ENCODE data around the gene PPP3CA. TPM values are rescaled to one million over a fixed set of nuclear protein-coding genes. Genes with fewer than 3 reads are reported as not detected.

The PPP3CA gene
- total RNA-seq, 1 experiment from 2014 or later: 129 TPM

- no peak for TF ChIP-seq EZH2 (IDR thresholded peaks at IDR 0.05; ENCODE audit: borderline replicate concordance, low read depth, low read length, poor library complexity, severe bottlenecking)
- no peak for TF ChIP-seq CTCF (conservative IDR thresholded peaks at IDR 0.05; ENCODE audit: low read depth, low read length)
- POLR2A ChIA-PET (ENCODE audit: low non-redundant PET): no interaction called here
Observed at GRCh38 chr4:101114936-101115372, 232.4 kb downstream of the PPP3CA start.

GRCh38 chr4:101104312-101105052 is 242.8 kb downstream of the PPP3CA start:
- intact Hi-C loops (cut with micrococcal nuclease; ENCODE audit: unreplicated experiment): no loop called here
- Histone ChIP-seq H3K4me1 (ENCODE audit: insufficient read depth, low read length, poor library complexity, severe bottlenecking) (peaks cover 54% of the 10 kb centered on the region), H3K27ac (ENCODE audit: low read depth, low read length, poor library complexity, severe bottlenecking) (peak overlapping the region; percentile 3), H3K36me3 (ENCODE audit: insufficient read depth, low read length, poor library complexity, severe bottlenecking) (peaks cover 3% of the 10 kb centered on the region), H3K27me3 (replicated peaks; ENCODE audit: insufficient read depth, low read depth, low read length, poor library complexity) (no peaks in the 10 kb centered on the region), H3K9me3 (ENCODE audit: low read depth, low read length, poor library complexity, severe bottlenecking) (no peaks in the 10 kb centered on the region), H3K4me3 (ENCODE audit: low read depth, low read length, poor library complexity, severe bottlenecking) (no peak overlapping the region)
- BruUV-seq (replicated peaks): no TSS peak
- CTCF ChIA-PET: no interaction called here
- no peak for DNase-seq (ENCODE audit: low spot score)
- POLR2A ChIA-PET (ENCODE audit: low non-redundant PET): no interaction called here
- no peak for TF ChIP-seq CTCF (conservative IDR thresholded peaks at IDR 0.05; ENCODE audit: low read depth, low read length)
- no peak for TF ChIP-seq EZH2 (IDR thresholded peaks at IDR 0.05; ENCODE audit: borderline replicate concordance, low read depth, low read length, poor library complexity, severe bottlenecking)

More at GRCh38 chr4:101114936-101115372, 232.4 kb downstream of the PPP3CA start:
- no TSS peak for BruUV-seq (replicated peaks)
- H3K27ac ChIP-seq (ENCODE audit: low read depth, low read length, poor library complexity, severe bottlenecking): no peak overlapping the region
- intact Hi-C loops (cut with micrococcal nuclease; ENCODE audit: unreplicated experiment): no loop called here
- no peaks in the 10 kb centered on the region for H3K36me3 ChIP-seq (ENCODE audit: insufficient read depth, low read length, poor library complexity, severe bottlenecking)
- no peaks in the 10 kb centered on the region for H3K27me3 ChIP-seq (replicated peaks; ENCODE audit: insufficient read depth, low read depth, low read length, poor library complexity)
- no peaks in the 10 kb centered on the region for H3K9me3 ChIP-seq (ENCODE audit: low read depth, low read length, poor library complexity, severe bottlenecking)
- CTCF ChIA-PET: no interaction called here
- no peak for DNase-seq (ENCODE audit: low spot score)
- H3K4me1 ChIP-seq (ENCODE audit: insufficient read depth, low read length, poor library complexity, severe bottlenecking): peaks cover 13% of the 10 kb centered on the region
- no peak overlapping the region for H3K4me3 ChIP-seq (ENCODE audit: low read depth, low read length, poor library complexity, severe bottlenecking)

- POLR2A ChIA-PET (ENCODE audit: low non-redundant PET): no interaction called here
- Histone ChIP-seq H3K27ac (ENCODE audit: low read depth, low read length, poor library complexity, severe bottlenecking) (peak overlapping the region; percentile 3), H3K36me3 (ENCODE audit: insufficient read depth, low read length, poor library complexity, severe bottlenecking) (peaks cover 3% of the 10 kb centered on the region), H3K4me3 (ENCODE audit: low read depth, low read length, poor library complexity, severe bottlenecking) (no peak overlapping the region), H3K9me3 (ENCODE audit: low read depth, low read length, poor library complexity, severe bottlenecking) (no peaks in the 10 kb centered on the region), H3K4me1 (ENCODE audit: insufficient read depth, low read length, poor library complexity, severe bottlenecking) (peaks cover 54% of the 10 kb centered on the region), H3K27me3 (replicated peaks; ENCODE audit: insufficient read depth, low read depth, low read length, poor library complexity) (no peaks in the 10 kb centered on the region)
- CTCF ChIA-PET: no interaction called here
- DNase-seq (ENCODE audit: low spot score): peak; percentile 18
- TF ChIP-seq EZH2 (IDR thresholded peaks at IDR 0.05; ENCODE audit: borderline replicate concordance, low read depth, low read length, poor library complexity, severe bottlenecking) (no peak), CTCF (conservative IDR thresholded peaks at IDR 0.05; ENCODE audit: low read depth, low read length) (no peak)
- BruUV-seq (replicated peaks): no TSS peak
- intact Hi-C loops (cut with micrococcal nuclease; ENCODE audit: unreplicated experiment): no loop called here
Observed at GRCh38 chr4:101103381-101104142, 243.8 kb downstream of the PPP3CA start.

Data from A673 (cell line).